ENCODE results near the gene CAMTA2.
A peak's percentile ranks its signal among the peaks of the same experiment; 100 is the strongest.

Gene CAMTA2

DNA sequence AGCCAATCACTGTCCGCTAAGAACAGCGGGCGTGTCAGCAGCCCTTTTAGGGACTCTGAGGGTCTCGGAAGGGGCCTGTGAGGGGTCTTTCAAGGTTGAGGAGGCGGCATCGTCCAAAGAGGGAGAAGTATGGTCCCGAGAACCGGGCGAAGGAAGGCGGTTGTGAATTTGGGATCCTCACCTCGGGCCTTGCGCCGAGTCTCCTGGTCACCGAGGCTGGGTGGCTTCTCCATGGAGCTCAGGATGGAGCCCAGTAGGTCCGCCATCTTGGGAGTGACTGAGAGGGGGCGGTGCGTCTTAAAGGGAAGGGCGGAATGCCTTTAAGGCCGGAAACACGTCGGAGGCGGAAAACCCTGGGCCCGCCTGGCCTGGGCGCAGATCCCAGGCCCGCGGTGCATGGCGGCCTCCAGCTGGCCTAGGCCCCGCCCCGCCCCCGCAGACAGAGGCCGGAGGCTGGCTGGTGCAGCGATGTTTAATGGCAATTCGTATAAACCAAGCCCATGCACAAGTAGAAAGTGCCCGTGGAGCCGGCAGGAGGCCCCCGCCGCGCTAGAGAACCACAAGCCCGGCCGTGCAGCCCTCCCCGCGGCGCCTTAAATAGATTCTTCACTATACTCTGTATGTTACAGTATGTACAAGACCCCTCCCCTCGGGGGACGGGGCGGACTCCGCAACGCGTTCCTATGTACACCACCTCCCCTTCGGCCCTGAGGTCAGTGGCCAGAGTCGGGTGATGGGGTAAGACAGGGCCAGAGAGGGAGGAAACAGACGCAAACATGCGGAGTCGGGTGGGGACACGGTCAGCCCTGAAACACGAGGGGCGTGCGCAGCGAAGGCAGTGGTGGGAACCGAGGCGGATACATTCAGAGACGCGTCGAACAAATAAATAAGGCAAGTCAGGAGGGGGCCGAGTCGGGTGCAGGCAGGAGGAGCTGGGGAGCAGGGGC lies 19.7 kb downstream of the CAMTA2 start, which contains the start of gene SPAG7:
SPAG7 (minus strand) TSS at position 279 of the 947 bp plus-strand sequence; CDS start at position 266, 13 bp downstream.
- no peaks in the 10 kb centered on the region for H3K36me3 ChIP-seq (ENCODE audit: control insufficient read depth, insufficient read depth, low read length)
- H3K4me2 ChIP-seq (ENCODE audit: low read length) = peak within 1 kb of the TSS; percentile 99
- H3K9ac ChIP-seq = peak within 1 kb of the TSS; percentile 87
- peak within 1 kb of the TSS; percentile 99 for H3K27ac ChIP-seq
- peaks cover 10% of the 10 kb centered on the region for H3K4me1 ChIP-seq
- H3K79me2 ChIP-seq = peaks cover 2% of the 10 kb centered on the region
- H3K4me3 ChIP-seq (ENCODE audit: low read depth, low read length) = peak within 1 kb of the TSS; percentile 92
- peak within 1 kb of the TSS; percentile 97 for H2AFZ ChIP-seq
- TF ChIP-seq CTCF (IDR thresholded peaks at IDR 0.05) = peak; percentile 15
- H3K27me3 ChIP-seq (ENCODE audit: control insufficient read depth, insufficient read depth, low read length) = no peaks in the 10 kb centered on the region
- no peaks in the 10 kb centered on the region for H3K9me3 ChIP-seq (ENCODE audit: control insufficient read depth, low read length)

DNA sequence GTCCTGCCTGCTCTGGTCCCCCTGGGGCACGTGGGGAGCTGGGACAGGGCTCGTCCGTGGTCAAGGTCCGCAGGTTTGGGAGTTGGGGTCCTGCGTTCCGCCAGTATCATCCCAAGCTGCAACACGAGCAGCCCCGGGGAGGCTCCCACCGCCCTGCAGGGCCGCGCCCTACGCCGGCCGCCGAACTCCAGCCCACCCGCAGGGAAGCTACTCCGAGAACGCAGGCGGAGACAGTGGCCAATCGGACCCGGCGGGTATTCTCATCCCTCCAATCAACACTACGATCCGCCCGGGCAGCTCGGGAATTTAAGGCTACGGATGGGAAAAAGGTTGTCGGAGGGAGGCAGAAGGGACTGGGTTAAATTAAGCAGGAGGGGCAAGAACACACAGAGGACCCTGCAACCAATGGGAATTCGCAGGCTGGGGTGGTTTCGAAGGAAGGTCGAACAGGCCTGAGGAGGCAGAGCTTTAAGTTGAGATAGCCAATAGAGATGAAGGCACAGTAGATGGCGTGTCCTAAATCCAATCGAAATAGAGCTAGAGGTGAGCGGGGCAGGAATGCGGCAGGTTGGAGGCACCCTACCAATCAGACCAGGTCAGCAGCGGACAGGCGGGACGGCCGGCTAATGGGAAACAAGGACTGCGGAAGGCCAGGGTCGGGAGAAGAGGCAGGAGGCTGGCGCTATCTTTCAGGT lies 20.5 kb downstream of the CAMTA2 start:
- no peaks in the 10 kb centered on the region for H3K9me3 ChIP-seq (ENCODE audit: control insufficient read depth, low read length)
- H3K4me1 ChIP-seq = peaks cover 10% of the 10 kb centered on the region
- peak overlapping the region; percentile 87 for H3K9ac ChIP-seq
- peak overlapping the region; percentile 99 for H3K27ac ChIP-seq
- H3K36me3 ChIP-seq (ENCODE audit: control insufficient read depth, insufficient read depth, low read length) = no peaks in the 10 kb centered on the region
- TF ChIP-seq CTCF (IDR thresholded peaks at IDR 0.05) = no peak
- H2AFZ ChIP-seq = peak overlapping the region; percentile 97
- H3K4me3 ChIP-seq (ENCODE audit: low read depth, low read length) = peak overlapping the region; percentile 92
- H3K4me2 ChIP-seq (ENCODE audit: low read length) = peak overlapping the region; percentile 94
- peaks cover 2% of the 10 kb centered on the region for H3K79me2 ChIP-seq
- no peaks in the 10 kb centered on the region for H3K27me3 ChIP-seq (ENCODE audit: control insufficient read depth, insufficient read depth, low read length)

DNA sequence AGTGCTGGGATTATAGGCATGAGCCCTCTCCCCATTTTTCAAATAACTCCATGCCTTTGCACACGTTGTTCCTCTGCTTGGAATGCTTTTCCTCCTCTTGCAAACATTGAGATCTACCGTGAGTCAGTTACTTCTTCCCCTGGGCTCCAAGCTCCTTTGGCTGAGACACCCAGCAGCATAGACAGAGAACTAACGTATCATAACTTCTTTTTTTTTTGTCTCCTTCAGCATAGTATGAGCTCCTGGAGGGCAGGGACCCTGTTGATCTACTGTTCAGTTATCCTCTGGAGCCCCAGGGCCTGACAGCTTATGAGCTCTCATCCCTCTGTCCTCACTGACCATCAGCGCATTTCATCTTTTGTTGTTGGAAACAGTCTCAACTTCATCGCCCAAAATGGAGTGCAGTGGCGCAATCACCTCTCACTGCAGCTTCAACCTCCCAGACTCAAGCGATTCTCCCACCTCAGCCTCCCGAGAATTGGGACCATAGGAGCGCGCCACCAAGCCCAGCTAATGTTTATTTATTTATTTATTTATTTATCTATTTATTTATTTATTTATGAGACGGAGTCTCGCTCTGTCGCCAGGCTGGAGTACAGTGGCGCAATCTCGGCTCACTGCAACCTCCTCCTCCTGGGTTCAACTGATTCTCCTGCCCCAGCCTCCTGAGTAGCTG lies 22.0 kb downstream of the CAMTA2 start:
- H3K79me2 ChIP-seq = peaks cover 7% of the 10 kb centered on the region
- H3K4me3 ChIP-seq (ENCODE audit: low read depth, low read length) = no peak overlapping the region
- peaks cover 10% of the 10 kb centered on the region for H3K4me1 ChIP-seq
- H3K27ac ChIP-seq = no peak overlapping the region
- no peaks in the 10 kb centered on the region for H3K9me3 ChIP-seq (ENCODE audit: control insufficient read depth, low read length)
- no peak overlapping the region for H2AFZ ChIP-seq
- H3K4me2 ChIP-seq (ENCODE audit: low read length) = no peak overlapping the region
- no peak overlapping the region for H3K9ac ChIP-seq
- TF ChIP-seq CTCF (IDR thresholded peaks at IDR 0.05) = no peak
- no peaks in the 10 kb centered on the region for H3K27me3 ChIP-seq (ENCODE audit: control insufficient read depth, insufficient read depth, low read length)
- H3K36me3 ChIP-seq (ENCODE audit: control insufficient read depth, insufficient read depth, low read length) = no peaks in the 10 kb centered on the region

DNA sequence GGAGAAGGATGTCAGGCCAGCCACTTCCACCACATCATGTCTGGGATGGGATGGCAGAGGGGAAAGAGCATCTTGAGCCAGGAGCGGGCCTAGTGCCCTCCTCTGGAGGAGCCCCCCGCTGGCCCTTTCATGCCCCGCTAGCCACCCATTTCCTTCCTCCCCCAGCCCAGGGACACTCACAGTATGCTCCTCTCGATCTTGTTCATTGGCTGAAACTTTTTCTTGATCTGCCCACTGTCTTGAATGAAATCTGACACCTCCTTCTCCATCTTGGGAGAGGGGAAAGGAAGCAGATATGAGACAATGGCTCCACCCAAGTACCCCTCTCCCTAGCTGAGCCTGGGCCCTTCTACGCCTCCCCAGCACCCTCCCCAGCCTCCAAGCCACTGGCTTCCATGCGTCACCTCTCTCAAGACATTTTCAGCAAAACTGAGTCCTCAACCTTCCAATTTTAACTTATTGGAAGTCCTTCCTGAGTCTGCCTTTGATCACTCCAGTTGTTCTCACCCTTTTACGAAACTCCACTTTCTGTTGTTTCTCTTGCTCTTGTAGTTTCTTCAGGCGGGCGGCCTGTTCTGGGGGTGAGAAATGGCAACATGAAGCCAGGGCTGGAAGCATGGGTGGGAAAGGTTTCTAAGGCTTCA lies 27.1 kb downstream of the CAMTA2 start:
- Histone ChIP-seq H3K4me3 (ENCODE audit: low read depth, low read length) (no peak overlapping the region), H3K36me3 (ENCODE audit: control insufficient read depth, insufficient read depth, low read length) (no peaks in the 10 kb centered on the region), H3K9me3 (ENCODE audit: control insufficient read depth, low read length) (no peaks in the 10 kb centered on the region), H3K27me3 (ENCODE audit: control insufficient read depth, insufficient read depth, low read length) (no peaks in the 10 kb centered on the region), H3K4me1 (peaks cover 6% of the 10 kb centered on the region), H3K79me2 (peaks cover 7% of the 10 kb centered on the region), H3K9ac (no peak overlapping the region), H2AFZ (no peak overlapping the region), H3K27ac (no peak overlapping the region), H3K4me2 (ENCODE audit: low read length) (no peak overlapping the region)
- no peak for TF ChIP-seq CTCF (IDR thresholded peaks at IDR 0.05)

All from parathyroid adenoma (tissue), 2 donors.